ENCODE results near the gene SLC12A9.
"Not testable (repeated sequence)": the region's sequence is repeated elsewhere in the genome, so short reads cannot be mapped to it uniquely, and the experiment has no call there.

The SLC12A9 gene

GRCh38 chr7:100892364-100893317 is 40.1 kb downstream of the SLC12A9 start:
- Histone ChIP-seq H3K27ac (no peak overlapping the region), H3K4me3 (no peak overlapping the region)

GRCh38 chr7:100893318-100893895 is 40.9 kb downstream of the SLC12A9 start:
- no peak overlapping the region for H3K4me3 ChIP-seq
- H3K27ac ChIP-seq, result no peak overlapping the region

GRCh38 chr7:100893910-100894721 is 41.6 kb downstream of the SLC12A9 start:
- H3K4me3 ChIP-seq, result peak overlapping the region in 3 of 7 experiments; percentile 34 to 42 (median 40)

GRCh38 chr7:100894860-100895700 is 42.6 kb downstream of the SLC12A9 start:
- Histone ChIP-seq H3K4me3 (peak overlapping the region; percentile 16 to 42 (median 28)), H3K27ac (peak overlapping the region in 4 of 21 experiments; percentile 0 to 25 (median 8))

More at GRCh38 chr7:100893910-100894721, 41.6 kb downstream of the SLC12A9 start:
- peak overlapping the region in 1 of 21 experiments; percentile 1 for H3K27ac ChIP-seq

- peak within 1 kb of the TSS; percentile 16 to 42 (median 28) for H3K4me3 ChIP-seq
- H3K27ac ChIP-seq, result peak within 1 kb of the TSS in 4 of 21 experiments; percentile 0 to 25 (median 8)
Measured at GRCh38 chr7:100895701-100895955, 43.1 kb downstream of the SLC12A9 start, which contains the start of gene ACHE. Gene ACHE (minus strand): TSS chr7:100895888. CDS start chr7:100894232, 1,656 bp downstream.

- peak overlapping the region in 5 of 7 experiments; percentile 27 to 42 (median 34) for H3K4me3 ChIP-seq
- no peak overlapping the region for H3K27ac ChIP-seq
Measured at GRCh38 chr7:100895956-100896731, 43.6 kb downstream of the SLC12A9 start.

- H3K27ac ChIP-seq, result no peak overlapping the region
- peak overlapping the region in 3 of 7 experiments; percentile 19 to 42 (median 34) for H3K4me3 ChIP-seq
Measured at GRCh38 chr7:100896732-100897608, 44.5 kb downstream of the SLC12A9 start.

GRCh38 chr7:100897772-100898454 is 45.4 kb downstream of the SLC12A9 start:
- H3K27ac ChIP-seq, result no peak overlapping the region

GRCh38 chr7:100899432-100899831 is 46.9 kb downstream of the SLC12A9 start:
- H3K27ac ChIP-seq, result no peak overlapping the region
- H3K4me3 ChIP-seq, result no peak overlapping the region

More at GRCh38 chr7:100897772-100898454, 45.4 kb downstream of the SLC12A9 start:
- H3K4me3 ChIP-seq, result no peak overlapping the region

- Histone ChIP-seq H3K4me3 (no peak overlapping the region), H3K27ac (no peak overlapping the region)
Measured at GRCh38 chr7:100900978-100901377, 48.5 kb downstream of the SLC12A9 start.

GRCh38 chr7:100901921-100902332 is 49.4 kb downstream of the SLC12A9 start:
- Histone ChIP-seq H3K27ac (no peak overlapping the region), H3K4me3 (no peak overlapping the region)

GRCh38 chr7:100902638-100903037 is 50.1 kb downstream of the SLC12A9 start:
- no peak overlapping the region for H3K4me3 ChIP-seq
- H3K27ac ChIP-seq, result no peak overlapping the region

GRCh38 chr7:100908512-100908911 is 56.0 kb downstream of the SLC12A9 start:
- H3K4me3 ChIP-seq, result no peak overlapping the region
- H3K27ac ChIP-seq, result no peak overlapping the region

- H3K4me3 ChIP-seq, H3K27ac ChIP-seq: not testable (repeated sequence)
Measured at GRCh38 chr7:100910443-100910842, 57.9 kb downstream of the SLC12A9 start.

GRCh38 chr7:100911484-100911883 is 59.0 kb downstream of the SLC12A9 start:
- Histone ChIP-seq H3K27ac (no peak overlapping the region), H3K4me3 (no peak overlapping the region)

- Histone ChIP-seq H3K27ac (no peak overlapping the region), H3K4me3 (no peak overlapping the region)
Measured at GRCh38 chr7:100914208-100914878, 61.8 kb downstream of the SLC12A9 start.

Measured in skin epidermis (tissue), 12 donors.